ENCODE measurements around the gene SLC9A6.
"Not testable (repeated sequence)": the region's sequence is repeated elsewhere in the genome, so short reads cannot be mapped to it uniquely, and the experiment has no call there.

Gene SLC9A6

DNA sequence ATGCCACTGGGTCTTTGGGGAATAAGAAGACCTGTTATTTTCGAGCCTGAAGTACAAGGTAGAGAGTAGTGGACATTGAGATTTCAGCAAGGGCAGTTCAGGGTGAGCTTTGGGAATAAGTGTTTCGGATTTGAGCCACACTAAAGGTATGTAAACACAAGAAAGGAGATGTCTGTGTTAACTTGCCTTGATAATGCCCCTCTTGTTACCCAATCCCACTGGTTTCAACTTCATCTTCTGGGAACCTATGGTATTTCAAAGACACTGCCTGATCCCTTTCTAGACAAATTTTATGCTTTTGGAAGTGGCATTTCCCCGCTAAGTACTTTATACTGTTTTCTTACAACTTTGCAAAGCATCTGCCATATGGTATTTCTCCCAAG is 79.4 kb downstream of the SLC9A6 start:
- DNase-seq = no peak

DNA sequence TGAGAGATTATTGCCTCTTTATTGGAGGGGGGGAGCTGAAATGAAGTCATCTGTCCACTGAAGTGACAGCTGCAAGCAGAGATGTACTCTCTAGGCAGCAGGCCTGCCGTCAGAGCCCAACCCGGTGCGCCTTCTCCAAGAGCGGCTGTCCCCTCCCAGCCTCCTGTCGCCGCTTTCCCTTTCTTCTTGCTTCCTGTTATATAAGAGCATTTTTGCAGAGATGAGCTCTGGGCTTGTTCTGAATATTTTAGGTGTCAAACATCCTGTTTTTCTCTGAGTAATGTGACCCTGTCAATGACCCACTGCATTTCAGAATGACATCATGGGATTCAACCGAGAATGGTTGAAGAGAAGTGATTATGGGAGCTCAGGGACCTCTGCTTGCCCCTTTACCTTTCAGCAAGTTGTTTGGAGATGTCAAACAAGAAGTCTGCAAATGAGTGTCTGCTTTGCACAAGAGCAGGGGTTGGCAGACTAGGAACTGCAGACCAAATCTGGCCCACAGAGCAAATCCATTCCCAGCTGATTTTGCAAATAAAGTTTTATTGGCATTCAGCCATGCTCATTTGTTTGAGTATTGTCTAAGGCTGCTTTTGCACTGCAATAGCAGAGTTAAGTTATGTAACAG is 79.9 kb downstream of the SLC9A6 start:
- DNase-seq = peak; percentile 11 to 25

DNA sequence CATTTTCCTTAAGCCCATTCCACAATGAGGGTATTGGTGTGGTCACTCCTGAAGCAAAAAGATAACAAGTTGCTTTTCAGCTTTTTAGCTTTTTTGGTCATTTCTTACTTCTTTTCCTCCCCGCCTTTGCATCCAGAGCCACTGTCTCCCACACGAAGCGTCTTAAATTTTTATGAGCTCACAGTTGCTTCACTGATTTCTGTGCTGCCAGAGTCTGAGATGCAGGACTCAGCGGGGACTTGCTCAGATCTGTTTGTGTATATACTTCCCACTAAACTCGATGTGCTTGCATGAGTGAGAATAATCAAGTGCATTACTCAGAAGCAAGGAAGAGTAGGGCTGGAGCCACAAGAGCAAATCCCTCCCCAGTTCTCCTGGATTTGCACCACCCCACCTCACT is 81.9 kb downstream of the SLC9A6 start:
- no peak for DNase-seq

DNA sequence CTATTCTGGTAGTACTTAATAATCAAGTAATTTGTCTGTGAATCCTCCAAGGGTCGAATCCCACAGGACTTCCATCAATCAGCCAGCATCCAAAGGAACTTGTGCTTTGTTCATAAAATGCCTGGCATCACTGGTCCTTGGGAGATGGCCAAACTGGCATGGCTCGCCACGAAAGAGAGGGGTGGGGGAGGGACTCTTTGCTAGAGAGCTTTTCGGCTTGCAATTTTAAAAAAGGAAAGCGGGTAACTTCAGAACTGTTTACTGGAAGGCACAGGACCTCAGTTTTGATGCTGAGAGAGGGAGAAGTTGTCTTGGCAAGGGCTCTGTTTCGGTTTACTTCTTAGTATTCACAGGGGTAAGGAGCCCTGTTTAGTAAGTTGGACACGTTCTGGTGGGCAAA is 82.7 kb downstream of the SLC9A6 start:
- DNase-seq = no peak

- DNase-seq = no peak
Observed at GRCh38 chrX:136076942-136077341, 91.7 kb downstream of the SLC9A6 start.

DNA sequence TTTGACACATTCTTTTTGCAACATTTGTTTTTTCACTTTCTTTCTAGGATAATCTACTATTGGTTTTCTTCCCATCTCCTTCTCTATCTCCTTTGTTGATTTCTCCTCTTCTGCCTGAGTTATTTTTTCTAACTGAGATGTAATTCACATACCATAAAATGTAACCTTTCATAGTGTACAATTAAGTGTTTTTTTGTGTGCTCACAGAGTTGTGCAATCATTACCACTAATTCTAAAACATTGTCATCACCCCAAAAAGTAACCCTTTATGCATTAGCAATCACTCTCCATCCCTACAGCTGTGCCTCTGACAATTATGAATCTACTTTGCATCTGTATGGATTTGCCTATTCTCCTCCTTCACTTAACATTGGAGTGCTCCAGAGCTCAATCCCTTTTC is 95.5 kb downstream of the SLC9A6 start:
- DNase-seq = no peak

DNA sequence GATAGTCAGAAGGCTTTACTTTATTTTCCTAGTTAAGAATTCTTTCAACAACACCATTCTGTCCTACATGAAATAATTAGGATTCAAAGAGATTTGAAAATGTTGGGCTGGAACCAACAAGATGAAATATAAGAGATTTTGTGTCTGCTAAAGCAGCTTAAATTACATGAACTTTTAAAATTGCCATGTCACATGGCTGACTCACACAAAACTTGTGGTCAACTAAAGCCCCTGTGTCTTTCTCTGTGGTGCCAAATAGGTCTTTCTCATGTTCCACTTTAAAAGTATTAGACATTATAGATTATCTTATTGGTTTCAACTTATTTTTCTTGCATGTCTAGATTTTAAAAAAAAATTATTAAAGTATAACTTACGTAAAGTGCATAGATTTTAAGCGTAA is 101.3 kb downstream of the SLC9A6 start:
- DNase-seq = no peak

DNA sequence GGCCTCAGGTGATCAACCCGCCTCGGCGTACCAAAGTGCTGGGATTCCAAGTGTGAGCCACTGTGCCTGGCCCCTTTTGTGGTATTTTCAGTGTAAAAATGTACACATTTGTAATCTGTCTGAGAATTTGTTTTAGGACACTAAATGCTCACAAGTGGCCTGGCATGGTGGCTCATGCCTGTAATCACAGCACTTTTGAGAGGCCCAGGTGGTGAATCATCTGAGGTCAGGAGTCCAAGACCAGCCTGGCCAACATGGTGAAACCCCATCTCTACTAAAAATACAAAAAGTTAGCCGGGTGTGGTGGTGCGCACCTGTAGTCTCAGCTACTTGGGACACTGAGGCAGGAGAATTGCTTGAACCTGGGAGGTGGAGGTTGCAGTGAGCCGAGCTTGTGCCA is 106.7 kb downstream of the SLC9A6 start:
- not testable (repeated sequence) for DNase-seq

DNA sequence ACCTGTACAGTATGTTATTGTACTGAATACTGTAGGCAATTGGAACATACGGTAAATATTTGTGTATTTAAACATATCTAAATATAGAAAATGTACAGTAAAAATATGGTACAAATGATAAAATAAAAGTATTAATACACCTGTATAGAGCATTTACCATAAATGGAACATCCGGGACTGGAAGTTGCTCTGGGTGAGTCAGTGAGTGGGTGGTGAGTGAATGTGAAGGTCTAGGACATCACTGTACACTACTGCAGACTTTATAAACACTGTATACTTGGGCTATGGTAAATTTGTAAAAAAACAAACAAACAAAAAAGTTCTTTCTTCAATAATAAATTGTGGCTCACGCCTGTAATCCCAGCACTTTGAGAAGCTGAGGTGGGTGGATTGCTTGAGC is 109.7 kb downstream of the SLC9A6 start:
- no peak for DNase-seq
